ENCODE data around the gene PAM.

The PAM gene

DNA sequence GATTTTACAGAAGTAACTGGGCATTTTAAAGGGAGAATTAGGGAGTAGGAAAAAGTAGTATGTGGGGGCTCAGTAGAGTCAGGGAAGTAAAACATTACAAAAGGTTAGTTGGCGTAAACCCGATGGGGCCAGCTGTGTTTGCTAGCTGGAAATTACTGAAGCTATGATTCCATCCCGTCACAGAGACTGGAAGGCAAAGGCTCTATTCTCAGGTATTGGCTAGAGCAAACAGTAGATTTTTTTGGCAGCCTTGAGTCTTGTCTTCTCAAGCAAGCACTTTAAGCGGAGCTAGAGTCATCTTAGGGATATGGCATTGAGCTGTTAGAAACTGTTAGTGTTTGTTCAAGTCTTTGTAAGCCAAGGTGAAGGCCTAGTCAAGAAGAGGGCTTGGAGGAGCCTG, 121.5 kb downstream of the PAM start:
- TF ChIP-seq, protein P1, sequence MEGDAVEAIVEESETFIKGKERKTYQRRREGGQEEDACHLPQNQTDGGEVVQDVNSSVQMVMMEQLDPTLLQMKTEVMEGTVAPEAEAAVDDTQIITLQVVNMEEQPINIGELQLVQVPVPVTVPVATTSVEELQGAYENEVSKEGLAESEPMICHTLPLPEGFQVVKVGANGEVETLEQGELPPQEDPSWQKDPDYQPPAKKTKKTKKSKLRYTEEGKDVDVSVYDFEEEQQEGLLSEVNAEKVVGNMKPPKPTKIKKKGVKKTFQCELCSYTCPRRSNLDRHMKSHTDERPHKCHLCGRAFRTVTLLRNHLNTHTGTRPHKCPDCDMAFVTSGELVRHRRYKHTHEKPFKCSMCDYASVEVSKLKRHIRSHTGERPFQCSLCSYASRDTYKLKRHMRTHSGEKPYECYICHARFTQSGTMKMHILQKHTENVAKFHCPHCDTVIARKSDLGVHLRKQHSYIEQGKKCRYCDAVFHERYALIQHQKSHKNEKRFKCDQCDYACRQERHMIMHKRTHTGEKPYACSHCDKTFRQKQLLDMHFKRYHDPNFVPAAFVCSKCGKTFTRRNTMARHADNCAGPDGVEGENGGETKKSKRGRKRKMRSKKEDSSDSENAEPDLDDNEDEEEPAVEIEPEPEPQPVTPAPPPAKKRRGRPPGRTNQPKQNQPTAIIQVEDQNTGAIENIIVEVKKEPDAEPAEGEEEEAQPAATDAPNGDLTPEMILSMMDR (IDR thresholded peaks at IDR 0.05): no peak

DNA sequence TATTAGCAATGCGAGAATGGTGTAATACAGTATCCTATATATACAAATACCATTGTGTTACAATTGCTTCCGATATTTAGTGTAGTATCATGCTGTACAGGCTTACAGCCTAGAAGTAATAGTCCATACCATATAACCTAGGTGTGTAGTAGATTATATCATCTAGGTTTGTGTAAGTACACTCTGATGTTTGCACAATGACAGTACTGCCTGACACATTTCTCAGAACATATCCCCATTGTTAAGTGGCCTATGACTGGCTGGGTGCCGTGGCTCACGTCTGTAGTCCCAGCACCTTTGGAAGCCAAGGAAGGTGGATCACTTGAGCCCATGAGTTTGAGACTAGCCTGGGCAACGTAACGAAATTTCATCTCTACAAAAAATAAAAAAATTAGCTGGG, 124.6 kb downstream of the PAM start:
- TF ChIP-seq, protein P1 (IDR thresholded peaks at IDR 0.05): no peak

DNA sequence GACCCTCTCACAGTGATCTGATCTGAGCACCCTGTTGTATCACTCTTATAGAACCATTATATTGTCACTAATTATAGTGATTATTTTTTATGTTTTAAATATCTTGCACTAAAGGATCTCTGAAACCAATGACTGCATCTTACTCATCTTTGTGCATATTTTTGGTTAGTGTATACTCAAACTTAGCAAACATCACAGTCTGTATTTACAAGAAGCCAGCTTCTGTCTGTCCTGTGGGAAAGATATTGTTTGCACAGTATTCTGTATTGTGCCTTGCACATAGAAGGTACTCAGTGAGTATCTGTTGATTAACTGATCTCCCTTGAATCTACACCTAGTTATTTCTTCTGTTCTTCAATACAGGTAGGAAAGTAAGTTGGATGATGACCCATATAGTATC, 131.5 kb downstream of the PAM start:
- TF ChIP-seq, protein P1 (IDR thresholded peaks at IDR 0.05): no peak

DNA sequence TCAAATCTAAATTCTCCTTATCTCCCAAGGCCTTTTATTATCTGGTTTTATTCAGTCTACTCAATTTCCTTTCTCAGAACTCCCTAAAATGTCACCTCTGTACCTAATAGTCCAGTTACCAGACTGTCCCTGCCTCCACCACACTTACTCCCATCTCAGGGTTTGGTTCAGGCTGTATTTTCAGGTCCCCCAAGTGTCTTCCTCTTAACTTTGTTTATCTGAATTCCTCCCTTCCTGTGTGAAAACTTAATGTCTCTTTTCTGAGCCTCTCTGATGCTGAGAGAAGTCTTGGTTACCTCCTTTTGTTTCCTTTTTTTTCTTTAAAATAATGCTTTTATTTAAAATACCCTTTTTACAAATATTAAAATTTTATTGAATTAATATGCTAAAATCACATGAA, 133.4 kb downstream of the PAM start:
- TF ChIP-seq, protein P1 (IDR thresholded peaks at IDR 0.05): no peak

DNA sequence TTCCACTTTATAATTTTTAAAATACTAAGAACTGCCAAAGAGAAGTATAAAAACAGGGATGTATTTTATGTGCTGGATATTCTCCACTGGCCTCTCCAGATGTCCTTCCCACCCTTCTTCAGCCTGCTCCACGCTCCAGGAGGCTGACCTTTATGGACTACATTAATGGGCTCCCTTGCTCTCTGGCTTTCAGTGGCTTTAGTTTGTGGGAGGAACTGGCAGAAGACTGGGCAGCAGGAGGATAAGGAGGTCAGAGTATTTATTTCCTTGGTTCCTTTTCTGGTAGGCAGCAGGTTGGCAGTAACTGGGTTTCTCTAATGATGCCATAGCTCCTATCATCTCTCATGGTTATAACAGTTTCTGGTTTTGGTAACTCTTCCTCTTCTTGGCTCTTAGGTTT, 133.9 kb downstream of the PAM start:
- TF ChIP-seq, protein P1 (IDR thresholded peaks at IDR 0.05): no peak

DNA sequence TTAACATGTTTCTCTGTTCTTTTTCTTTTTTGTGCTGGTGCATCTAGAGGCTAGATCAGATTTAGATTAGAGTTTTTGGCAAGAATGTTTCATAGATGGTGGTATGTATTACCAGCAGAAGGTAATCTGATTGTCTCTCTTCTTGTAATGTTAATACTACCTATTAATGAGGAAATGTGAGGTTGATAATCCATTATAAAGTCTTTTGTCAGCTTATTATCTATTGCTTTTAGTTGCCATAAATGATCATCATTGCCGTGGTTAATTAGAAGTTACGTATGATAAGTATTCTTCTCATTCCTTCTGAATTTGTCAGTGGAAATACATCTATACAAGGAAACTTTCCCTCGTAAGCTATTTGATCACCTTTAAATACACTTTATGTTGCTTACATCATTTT, 135.0 kb downstream of the PAM start:
- TF ChIP-seq, protein P1 (IDR thresholded peaks at IDR 0.05): no peak

DNA sequence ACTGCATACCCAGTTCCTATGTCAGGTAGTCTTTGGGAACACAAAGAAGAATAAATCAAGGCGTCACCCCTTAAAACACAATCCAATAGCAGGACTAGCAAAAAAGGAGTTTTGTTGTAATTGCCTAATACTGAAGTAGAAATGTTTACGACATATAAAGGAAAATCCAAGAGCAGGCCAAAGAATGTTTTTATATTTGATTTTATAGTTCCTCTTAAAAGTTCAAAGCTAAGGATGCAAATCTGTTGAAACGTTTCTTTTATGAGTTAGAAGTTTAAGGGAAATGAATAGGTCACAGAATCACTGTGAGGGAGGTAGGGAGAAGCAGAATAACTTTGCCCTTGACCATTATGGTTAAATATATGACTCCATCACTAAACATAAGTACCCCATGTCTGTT, 136.1 kb downstream of the PAM start:
- TF ChIP-seq, protein P1 (IDR thresholded peaks at IDR 0.05): no peak

DNA sequence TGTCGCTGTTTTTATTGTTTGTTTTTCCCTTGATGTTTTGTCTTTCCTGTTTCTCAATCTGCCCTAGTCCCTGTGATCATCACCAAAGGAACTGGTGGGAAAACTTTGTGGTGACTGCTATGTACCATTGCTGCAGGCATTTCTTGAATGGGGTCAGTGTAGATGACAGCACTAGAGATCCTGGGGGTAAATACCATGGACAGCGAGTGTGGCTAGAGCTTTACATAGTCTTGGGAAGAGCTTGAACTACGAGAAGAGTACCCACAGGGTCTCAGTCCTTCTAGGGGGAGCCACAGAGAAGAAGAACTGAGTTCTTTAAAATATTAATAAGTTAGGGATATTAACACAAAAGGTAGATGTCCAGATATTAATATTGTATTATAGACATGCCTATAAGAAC, 138.8 kb downstream of the PAM start:
- TF ChIP-seq, protein P1 (IDR thresholded peaks at IDR 0.05): no peak

All from LNCAP (cell line).